ENCODE measurements around the gene MRPL40. TPM values are rescaled to one million over a fixed set of nuclear protein-coding genes. Genes with fewer than 3 reads are reported as not detected.

MRPL40 gene
- total and polyA plus RNA-seq, 8 donors = 10.4 to 32.0 (median 14.8) TPM

GRCh38 chr22:19456541-19456940, 24.2 kb downstream of the MRPL40 start:
- intact Hi-C loops (cut with DNase I) = no loop called here
- FAIRE-seq = no peak
- H3K36me3 ChIP-seq = peaks cover 0 to 61% (median 28%) of the 10 kb centered on the region in 3 donors
- no peak overlapping the region for H3K4me3 ChIP-seq
- no peak overlapping the region for H3K27ac ChIP-seq
- no peak for ATAC-seq
- 92 to 95% methylated on average over 10 of the region's 10 CpGs for WGBS, 2 donors
- H3K9me3 ChIP-seq = no peaks in the 10 kb centered on the region
- no peak for TF ChIP-seq CTCF (IDR thresholded peaks at IDR 0.05)
- H3K27me3 ChIP-seq = no peaks in the 10 kb centered on the region
- no peaks in the 10 kb centered on the region for H3K4me1 ChIP-seq
- no peak for DNase-seq

- intact Hi-C loops (cut with DNase I) = no loop called here
- Histone ChIP-seq H3K4me3 (no peak overlapping the region), H3K9me3 (no peaks in the 10 kb centered on the region), H3K27me3 (no peaks in the 10 kb centered on the region), H3K36me3 (peaks cover 0 to 63% (median 28%) of the 10 kb centered on the region in 3 donors), H3K4me1 (no peaks in the 10 kb centered on the region), H3K27ac (no peak overlapping the region)
- WGBS, 2 donors = 89 to 95% methylated on average over 8 of the region's 8 CpGs
- DNase-seq (no peak), ATAC-seq (no peak), FAIRE-seq (no peak)
- TF ChIP-seq CTCF (IDR thresholded peaks at IDR 0.05) = no peak
These were observed 25.6 kb downstream of the MRPL40 start for GRCh38 chr22:19457828-19458428.

GRCh38 chr22:19460036-19460435, 27.7 kb downstream of the MRPL40 start:
- FAIRE-seq = no peak
- no peak overlapping the region for H3K4me3 ChIP-seq
- no peak for ATAC-seq
- no peaks in the 10 kb centered on the region for H3K9me3 ChIP-seq
- no peak for TF ChIP-seq CTCF (IDR thresholded peaks at IDR 0.05)
- DNase-seq = no peak
- WGBS, 2 donors = 75 to 81% methylated on average over 2 of the region's 2 CpGs
- intact Hi-C loops (cut with DNase I) = no loop called here
- H3K36me3 ChIP-seq = peaks cover 0 to 61% (median 18%) of the 10 kb centered on the region in 3 donors
- H3K27me3 ChIP-seq = no peaks in the 10 kb centered on the region
- H3K27ac ChIP-seq = no peak overlapping the region
- no peaks in the 10 kb centered on the region for H3K4me1 ChIP-seq

GRCh38 chr22:19461506-19461905, 29.2 kb downstream of the MRPL40 start:
- peaks cover 0 to 60% (median 6%) of the 10 kb centered on the region in 3 donors for H3K36me3 ChIP-seq
- H3K4me1 ChIP-seq = no peaks in the 10 kb centered on the region
- H3K27ac ChIP-seq = no peak overlapping the region
- no peaks in the 10 kb centered on the region for H3K9me3 ChIP-seq
- FAIRE-seq = no peak
- H3K4me3 ChIP-seq = no peak overlapping the region
- WGBS, 2 donors = 92 to 100% methylated on average over 1 of the region's 1 CpG
- no peak for DNase-seq
- ATAC-seq = no peak
- intact Hi-C loops (cut with DNase I) = no loop called here
- no peaks in the 10 kb centered on the region for H3K27me3 ChIP-seq
- no peak for TF ChIP-seq CTCF (IDR thresholded peaks at IDR 0.05)

- no peaks in the 10 kb centered on the region for H3K27me3 ChIP-seq
- no peak overlapping the region for H3K27ac ChIP-seq
- H3K4me1 ChIP-seq = no peaks in the 10 kb centered on the region
- H3K4me3 ChIP-seq = no peak overlapping the region
- ATAC-seq (no peak), FAIRE-seq (no peak), DNase-seq (no peak)
- TF ChIP-seq CTCF (IDR thresholded peaks at IDR 0.05) = no peak
- 99 to 100% methylated on average over 1 of the region's 1 CpG for WGBS, 2 donors
- no peaks in the 10 kb centered on the region for H3K9me3 ChIP-seq
- intact Hi-C loops (cut with DNase I) = no loop called here
- H3K36me3 ChIP-seq = peaks cover 0 to 63% (median 14%) of the 10 kb centered on the region in 3 donors
These were observed 30.7 kb downstream of the MRPL40 start for GRCh38 chr22:19463008-19463407.
